ENCODE measurements around the gene CHRDL1.

CHRDL1 gene

DNA sequence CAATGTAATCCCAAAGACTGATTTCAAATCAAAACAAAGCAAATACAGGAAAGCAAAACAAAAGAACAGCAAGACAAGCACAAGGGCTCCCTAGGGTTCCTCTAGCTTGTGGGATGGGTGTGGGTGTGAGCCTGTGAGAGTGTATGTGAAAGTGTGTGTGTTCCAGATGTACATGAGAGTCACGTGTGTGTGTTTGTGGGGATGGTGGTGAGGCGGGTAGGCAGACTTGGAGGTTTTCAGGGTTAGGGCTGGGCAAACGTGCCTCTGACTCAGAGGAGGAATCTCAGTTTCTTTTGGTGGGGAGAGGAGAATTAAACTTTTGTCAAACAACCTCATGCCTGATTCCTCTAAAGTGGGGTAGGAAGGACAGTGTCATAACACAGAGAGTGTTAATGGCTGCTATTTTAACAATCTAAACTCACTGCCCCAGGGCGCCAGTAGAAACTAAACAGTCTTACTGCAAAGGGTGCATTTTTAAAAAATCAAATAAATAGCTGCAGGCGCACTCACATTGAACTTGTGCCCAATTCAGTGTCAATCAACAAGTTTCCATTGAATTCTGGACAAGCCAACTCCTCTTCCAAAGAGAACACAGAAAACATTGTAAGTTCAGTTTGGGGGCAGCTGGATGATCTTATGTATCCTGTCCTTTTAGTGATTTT lies 51.8 kb downstream of the CHRDL1 start:
- no peak for DNase-seq

DNA sequence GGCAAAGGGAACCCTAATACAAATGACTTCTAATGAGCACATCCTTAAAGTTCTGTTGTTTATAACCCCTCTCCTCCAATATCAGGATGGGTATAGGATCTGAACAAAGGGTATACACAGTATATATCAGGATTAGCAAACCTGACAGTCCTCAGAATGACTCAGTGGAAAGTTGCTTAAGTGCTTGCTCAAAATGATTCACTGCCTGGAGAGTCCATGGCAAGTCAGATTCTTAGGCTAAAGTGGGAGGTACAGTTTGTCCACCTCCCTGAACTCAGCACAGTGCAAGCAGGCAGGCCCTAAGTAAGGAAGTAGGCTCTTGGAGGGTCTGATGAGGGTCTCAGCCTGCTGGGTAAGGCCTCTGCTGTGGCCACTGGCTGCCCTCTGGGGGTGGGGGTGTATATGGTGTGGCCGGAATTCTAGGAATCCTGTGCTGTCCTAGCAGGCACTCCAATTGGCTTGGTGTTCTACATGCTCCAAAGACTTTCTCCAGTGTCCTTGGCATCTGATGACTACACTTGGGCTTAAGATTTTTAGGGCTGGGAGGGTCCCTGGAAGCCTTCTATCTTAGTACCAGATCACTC lies 54.3 kb downstream of the CHRDL1 start:
- DNase-seq = no peak

DNA sequence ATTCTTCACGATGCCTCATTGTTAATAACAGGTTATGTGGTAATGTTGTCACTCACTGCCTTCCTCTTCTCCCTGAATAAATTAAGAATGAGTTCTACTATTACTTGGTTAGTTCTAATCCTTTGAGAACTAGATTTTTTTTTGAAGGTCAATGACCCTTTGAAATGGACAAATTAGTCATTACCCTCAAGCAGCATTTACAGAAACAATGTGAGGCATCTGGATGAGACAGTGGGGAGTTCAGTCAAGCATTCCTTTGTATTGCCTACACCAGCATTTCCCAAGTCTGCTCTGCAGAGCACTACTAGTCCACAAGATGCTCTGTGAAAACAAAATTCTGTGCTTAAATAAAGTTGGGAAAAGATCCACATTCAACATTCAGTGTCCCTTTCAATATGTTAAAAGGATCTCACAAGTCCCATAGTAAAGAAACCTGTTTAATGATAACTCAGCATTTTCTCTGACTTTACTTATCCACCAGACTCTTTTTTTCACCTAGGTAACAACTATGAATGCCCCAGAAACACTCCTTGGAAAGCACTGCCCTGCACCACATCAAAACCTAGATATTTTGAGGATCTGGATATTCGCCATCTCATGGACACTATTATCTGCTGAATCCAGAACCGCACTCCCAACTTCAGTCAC lies 60.6 kb downstream of the CHRDL1 start:
- no peak for DNase-seq

DNA sequence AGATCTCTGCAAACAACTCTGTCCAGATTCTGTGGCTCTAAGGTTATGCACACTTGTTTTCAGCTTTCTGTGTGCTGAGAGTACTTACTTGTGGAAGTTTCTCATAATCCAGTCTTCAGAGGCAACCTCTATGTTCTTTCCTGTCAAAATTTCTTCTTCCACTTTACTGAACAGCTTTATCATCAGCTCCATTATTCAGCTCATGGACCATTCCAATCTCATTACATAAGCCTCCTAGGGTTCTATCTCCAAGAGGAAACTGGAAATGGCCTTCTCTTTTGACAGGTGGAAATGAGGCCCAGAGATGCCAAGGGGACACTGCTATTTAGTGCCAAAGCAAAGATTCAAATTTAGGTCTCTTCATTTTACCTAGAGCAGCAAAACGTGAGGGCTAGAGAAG lies 61.3 kb downstream of the CHRDL1 start:
- DNase-seq = no peak

DNA sequence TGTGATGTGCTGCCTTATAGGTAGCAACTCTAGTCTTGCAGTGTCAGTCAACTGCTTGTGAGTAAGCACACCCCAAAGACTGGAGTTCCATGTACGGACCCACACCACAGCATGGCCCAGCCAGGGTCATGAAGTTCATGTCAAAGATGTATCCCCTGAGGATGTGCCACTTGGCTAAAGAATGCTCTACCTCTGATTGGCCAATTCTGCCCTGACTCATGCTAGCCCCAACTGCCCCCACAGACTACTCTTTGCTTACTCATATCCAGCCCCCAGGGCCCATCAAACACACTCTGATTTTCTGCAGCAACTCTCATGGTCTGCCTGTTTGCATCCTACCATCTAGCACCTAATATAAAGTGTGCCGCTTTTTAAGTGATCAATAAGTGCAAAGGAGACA lies 62.5 kb downstream of the CHRDL1 start:
- no peak for DNase-seq

DNA sequence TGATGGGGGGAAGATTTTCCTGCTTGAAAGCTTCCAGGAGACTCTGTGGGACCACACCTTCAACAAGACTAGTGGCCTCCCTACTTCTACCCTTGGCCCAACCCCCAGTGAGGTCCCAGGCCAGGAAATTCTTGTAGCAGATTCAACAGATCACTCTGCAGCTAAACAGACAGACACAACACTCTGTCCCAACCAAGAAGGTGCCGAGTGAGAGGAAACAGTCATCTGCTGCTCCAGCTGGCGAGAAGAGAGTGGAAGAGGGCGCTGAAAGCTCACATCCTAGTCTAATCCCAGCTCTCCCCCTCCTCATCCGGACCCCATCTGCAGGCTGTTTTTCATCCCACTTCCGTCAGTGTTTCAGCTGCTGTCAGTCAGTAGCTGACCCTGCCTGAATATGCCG lies 63.4 kb downstream of the CHRDL1 start:
- DNase-seq = no peak

DNA sequence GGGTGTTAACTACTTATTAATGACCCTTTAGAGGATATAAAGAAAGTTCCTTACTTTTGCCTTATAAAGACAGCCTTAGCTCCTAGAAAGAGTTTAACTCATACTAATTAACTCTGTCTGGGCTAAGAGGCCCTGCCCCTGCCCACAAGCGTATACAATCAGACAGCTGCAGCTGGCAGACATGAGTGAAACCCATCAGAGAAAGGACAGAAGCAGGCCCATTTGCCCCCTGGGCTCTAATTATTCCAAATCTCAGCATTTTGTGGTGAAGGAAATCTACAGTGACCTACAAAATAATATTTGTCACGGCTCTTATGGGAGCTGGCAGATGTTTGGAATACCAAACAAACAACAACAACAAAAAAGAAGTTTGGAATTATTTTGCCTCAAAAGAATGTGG lies 71.8 kb downstream of the CHRDL1 start:
- DNase-seq = no peak

DNA sequence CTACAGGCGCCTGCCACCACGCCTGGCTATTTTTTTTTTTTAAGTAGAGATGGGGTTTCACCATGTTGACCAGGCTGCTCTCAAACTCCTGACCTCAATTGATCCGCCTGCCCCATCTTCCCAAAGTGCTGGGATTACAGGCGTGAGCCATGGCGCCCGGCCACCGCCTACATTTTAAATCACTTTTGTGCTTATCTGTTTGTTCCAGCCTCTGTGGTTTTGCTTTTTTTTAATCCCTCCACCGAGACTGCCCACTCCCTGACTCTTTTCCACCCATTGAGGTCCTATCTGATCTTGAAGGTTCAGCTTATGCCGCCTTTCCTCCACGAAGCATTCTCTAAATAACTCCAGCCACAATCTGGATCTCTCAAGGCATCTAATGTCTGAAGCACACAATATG lies 73.5 kb downstream of the CHRDL1 start:
- no peak for DNase-seq

DNA sequence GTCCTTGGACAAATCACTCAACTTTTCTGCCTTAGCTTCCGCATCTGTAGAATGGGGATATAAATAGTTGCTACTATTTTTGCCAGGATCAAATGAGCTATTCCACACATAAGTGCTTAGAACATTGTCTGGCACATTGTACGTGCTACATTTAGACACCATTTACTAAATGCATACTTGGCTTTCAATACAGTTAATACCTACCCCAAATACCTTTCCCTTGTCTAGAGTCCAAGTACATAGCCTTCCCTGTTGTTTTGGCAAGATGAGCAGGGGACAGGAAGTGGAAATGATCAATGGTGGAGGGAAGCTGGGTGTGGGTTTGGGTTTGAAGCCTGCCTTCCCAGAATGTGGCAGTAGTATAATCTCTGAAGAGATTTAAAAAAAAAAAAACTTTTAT lies 82.0 kb downstream of the CHRDL1 start:
- DNase-seq = no peak

DNA sequence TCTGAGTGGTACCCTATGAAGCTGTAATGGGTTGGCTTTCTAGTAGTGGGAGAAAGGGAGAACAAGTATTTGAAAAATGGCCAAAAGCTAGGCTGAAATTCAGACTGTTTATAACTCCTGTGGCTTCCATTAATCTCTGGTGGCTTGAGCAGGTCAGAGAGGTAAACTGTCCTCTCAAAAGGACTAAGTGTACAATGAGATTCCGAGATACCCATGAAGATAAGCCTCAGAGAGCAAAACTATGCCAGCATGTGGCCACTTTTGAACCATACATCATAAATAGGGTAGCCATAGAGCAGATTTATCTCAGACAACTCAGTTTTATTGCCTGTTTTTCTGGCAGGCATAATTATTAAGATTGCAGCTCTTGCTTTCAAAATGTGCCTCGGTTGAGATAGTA lies 89.2 kb downstream of the CHRDL1 start:
- no peak for DNase-seq

DNA sequence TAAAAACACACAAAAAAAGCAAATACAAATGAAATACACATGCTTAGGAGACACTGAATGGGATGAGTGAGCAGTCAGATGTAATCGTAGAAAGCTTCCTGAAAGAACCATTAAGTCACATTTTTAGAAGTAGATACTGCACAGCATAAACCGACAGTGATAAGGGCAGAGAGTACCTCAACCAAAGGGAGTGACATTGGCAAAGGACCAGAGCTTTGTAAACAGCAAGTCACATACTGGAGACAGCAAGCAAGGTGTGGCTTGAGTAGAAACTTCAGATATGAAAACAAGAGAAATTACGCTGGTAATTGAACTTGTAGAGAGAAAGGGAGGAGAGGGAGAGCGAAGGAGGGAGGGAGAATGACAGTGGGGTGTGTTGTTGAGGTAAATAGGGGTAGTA lies 92.0 kb downstream of the CHRDL1 start:
- no peak for DNase-seq

DNA sequence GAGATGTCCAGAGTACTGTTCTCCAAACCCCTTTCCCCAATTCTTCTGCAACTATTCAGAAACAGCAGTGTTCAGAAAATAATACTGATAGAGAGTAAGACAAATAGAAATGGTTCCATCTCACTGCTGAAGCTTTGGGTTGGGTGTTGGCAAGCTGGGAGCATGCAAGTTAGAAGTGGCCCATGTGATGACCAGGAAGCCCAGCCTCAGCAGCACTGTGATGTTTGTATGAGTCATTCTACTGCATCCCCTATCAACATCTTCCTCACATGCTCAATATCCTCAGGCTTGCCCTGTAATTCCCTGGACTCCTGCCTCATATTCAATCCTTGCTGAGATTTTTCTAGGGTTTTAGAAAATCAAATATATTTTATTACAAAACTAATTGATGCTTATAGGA lies 96.5 kb downstream of the CHRDL1 start:
- no peak for DNase-seq

DNA sequence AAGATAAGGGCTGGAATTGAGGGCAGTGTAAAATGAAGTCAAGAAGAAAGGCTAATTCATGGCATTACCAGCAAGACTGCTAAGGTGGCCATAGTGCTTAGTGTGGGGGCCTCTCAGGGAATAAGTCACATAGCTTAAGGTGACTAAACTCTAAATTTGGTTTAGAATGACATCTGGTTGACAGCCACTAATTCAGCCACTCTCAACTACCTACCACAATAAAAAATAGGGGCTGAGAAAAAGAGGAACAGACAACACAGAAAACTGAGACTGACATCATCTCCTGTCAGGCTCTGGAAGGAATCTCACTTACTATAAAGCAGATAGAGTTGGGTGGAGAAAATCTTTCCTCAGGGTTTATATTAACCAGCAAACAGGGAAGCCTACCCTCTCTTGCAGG lies 96.9 kb downstream of the CHRDL1 start:
- no peak for DNase-seq

DNA sequence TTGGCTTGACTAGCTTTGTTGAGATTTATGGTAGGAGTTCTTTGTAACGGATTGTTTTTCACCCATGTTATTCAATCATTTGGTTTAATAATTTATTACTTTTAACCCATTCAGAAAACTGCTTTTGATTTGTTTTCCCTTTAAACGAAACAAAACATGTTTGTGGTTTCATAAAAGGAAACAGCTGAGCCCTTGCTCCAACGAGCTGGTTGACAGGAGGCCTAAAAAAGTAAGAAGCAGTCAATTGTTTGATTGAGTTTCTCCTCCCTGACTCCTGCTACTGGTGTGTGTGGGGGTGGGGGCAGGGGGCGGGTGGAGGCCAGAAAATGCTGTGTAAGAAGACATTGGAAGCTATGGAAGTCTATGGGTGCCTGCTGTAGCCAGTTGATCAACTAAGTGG lies 102.8 kb downstream of the CHRDL1 start:
- DNase-seq = no peak

DNA sequence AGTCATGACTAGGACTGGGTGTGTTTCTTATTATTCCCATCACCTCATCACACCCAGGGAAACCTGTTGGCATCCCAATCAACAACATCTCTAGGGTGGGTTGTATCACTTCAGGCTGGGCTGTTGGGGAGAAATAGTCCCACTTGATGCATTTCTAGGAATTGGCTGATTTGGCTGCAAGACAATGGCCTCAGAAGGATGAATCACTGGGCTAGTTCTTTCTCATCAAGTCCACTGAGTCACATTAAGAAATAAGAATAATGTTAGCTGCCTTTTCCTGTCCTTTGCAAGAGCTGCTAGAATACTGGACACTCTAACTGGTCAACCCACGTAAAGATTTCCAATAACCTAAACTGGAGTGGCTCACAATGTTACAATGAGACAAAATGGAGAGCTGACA lies 104.2 kb downstream of the CHRDL1 start:
- DNase-seq = no peak

DNA sequence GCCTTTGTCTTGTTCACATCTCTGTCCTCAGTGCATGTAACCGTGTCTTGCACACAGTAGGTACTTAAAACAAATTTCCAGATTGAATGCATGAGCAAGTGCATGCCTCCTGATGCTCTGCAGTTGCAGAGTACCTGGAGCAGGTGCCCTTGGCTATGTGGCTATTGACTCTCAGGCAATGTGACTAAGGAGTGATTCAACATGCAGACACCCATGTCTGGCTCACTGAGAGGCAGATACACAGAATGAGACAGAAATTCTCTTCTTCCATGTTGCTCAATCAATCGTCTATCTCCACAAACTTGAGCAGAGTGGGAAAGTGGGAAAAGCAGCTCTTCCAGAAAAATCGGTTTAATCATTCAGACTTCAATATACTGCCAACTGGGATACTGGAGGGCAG lies 111.0 kb downstream of the CHRDL1 start:
- no peak for DNase-seq

DNA sequence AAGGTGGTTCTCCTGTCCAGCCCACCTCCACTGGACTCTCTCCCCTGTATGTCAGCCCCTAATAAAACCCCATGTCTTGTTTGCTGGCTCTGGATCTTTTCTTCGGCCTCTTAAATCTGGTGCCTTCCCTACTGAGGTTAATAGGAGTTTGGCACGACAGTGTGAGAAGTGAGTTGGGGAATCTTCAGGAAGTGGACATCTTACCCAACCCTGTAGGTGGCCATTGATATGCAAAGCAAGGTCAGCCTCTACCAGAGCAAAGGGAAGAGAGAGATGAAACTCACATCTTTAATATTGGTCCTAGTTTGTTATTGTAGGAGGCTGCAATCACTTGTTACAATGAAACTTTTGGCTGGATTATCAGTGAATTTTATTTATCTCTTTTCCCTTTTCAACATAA lies 111.7 kb downstream of the CHRDL1 start:
- DNase-seq = no peak

DNA sequence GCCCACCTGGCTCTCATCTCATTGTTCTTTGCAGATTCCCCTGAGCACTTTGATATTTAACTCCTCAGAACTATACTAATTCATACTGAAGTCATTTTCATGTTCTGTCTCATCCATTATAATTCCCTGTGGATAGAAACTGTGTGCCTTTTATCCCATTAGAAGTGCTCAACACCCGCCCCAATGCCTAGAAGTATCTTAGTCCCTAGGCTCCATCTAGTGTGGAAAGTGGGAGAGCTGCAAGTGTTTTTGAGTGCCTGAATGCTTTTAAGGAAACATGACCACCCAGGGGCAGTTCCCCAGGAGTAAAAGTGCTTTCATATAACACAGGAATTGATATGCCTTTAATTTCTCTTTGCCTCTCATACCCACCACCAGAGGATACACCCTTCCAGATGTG lies 117.0 kb downstream of the CHRDL1 start:
- no peak for DNase-seq

DNA sequence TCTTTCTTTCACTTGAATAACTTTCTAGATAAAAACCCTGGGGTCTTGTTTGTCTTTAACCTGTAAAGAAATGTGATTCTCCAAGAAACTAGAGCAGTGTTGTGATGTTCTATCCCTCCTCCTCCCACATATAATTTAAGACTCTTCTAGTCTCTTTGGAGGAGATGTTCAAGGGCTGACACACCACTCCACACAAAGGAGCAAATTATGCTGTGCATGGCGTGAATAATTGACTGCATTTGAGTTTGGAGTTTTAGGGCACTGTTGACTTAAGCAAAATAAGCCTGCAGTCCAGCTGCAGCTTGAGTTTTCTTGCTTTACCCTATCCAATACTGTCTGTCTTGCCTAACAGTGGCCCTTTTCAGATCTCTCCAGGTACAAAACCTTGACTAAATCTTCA lies 119.7 kb downstream of the CHRDL1 start:
- no peak for DNase-seq

DNA sequence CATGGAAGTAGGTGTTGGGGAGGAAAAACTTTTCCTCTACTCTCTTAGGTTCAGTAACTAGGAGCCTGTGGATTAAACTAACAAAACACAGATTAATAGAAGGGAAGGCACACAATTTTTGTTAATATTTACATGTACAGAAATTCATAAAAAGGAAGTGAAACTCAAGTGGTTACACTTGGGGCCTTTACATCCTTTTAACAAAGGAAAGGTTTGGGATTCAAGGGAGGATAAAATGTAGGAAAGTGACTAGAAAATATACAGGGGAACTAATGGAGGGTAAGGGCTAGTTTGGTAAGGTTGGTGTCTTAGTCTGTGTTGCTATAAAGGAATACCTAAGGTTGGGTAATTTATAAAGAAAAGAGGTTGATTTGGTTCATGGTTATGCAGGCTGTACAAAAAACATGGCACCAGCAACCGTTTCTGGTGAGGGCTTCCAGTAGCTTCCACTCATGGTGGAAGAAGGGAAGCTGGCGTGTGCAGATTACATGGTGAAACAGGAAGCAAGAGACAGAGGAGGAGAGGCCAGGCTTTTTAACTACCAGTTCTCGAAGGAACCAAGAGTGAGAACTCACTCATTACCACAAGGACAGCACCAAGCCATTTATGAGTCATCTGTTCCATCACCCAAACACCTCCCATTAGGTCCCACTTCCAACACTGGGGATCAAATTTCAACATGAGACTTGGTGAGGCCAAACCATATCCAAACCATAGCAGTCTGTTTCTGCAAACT lies 124.4 kb downstream of the CHRDL1 start:
- DNase-seq = no peak

DNA sequence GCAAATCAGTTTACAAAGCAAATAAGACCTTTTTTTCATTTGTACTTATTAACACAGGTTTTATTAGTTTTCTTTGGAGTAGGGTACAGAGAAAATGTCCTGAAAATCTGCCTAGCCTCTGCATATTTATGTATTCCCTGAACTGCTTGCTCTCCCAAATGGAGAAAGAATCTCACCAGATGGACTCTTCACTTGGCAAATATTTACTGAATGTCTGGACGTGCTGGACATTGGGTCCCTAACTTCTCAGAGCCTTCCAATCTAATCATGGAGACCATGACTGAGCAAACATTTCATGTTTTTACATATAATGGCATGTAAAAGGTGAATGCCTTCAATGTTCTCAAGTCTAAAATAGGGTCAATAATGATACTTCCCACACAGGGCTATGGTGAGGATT lies 126.0 kb downstream of the CHRDL1 start:
- no peak for DNase-seq

DNA sequence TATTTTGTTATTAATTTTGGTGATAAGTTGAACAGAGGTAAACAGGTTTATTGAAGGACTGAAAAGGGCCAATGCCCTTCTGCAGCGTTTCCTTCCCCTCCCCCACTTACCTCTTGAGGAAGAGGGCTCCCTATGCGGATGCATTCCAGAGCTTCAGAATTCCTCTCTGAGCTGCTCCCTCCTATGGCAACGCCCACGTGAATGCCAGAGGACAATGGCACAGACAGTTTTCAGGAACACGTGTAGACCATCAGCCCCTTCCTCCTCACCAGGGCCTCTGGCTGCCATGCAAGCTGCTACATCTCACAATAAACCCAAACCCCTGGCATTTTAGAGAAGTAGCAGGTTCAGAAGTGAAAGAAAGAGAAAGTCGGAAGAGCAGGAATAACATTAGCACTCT lies 127.9 kb downstream of the CHRDL1 start:
- no peak for DNase-seq

DNA sequence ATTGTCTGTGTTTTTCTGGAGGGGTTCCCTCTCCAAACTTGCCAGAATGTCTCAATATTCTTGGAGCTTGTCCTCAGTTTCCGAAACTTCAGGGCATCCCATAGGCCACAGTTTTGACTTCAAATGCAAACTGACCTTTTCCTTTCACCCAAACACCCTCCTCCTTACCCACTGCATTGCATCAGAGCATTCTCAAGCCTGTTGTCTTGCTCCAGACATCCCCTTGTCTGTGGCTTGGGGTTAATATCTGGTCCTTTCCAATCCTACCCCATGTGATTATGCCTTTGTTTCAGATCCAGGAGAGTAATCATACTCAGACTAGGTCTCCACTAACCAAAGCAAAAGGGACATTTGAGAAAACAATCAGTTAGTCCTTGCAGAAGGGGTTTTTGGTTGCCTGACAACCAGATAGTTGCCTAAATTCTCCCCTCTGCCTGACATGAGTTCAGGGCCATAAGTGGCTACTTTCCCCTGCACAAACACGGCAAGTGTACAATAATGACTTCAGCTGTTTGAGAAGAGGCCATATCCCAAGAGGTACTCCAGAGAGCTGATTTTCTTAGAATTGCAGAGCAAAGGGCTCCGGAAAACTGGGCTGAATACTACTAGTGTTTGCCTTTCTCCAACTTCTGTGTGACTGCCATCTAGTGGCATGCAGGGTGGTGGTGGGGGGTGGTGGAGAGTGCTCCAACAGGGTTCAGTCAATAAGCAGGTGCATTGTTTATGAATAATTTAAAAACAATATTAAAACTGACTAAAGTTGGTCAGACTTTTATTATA lies 130.2 kb downstream of the CHRDL1 start:
- peak in 1 of 2 donors; percentile 6 for DNase-seq
